ENCODE results near the gene BCAS3. TPM values are rescaled to one million over a fixed set of nuclear protein-coding genes. Genes with fewer than 3 reads are reported as not detected.

Gene BCAS3
- total RNA-seq, 6 experiments from 2014 or later = 9.2 to 22.1 (median 14.2) TPM

- intact Hi-C loops (cut with DNase I) = no loop called here
- TF ChIP-seq CTCF (IDR thresholded peaks at IDR 0.05) = no peak
- no peak for TF ChIP-seq POLR2A (IDR thresholded peaks at IDR 0.05)
- no peaks in the 10 kb centered on the region for H3K36me3 ChIP-seq
- no peak overlapping the region for H3K27ac ChIP-seq
- H3K4me3 ChIP-seq = no peak overlapping the region
- H3K27me3 ChIP-seq = no peaks in the 10 kb centered on the region
- WGBS (ENCODE audit: insufficient coverage, low coverage, low lambda C conversion rate, missing lambda C conversion rate) = 88% methylated on average over 2 of the region's 2 CpGs
- DNase-seq = no peak
- H3K4me1 ChIP-seq = no peaks in the 10 kb centered on the region
- no peak for ATAC-seq
- no peaks in the 10 kb centered on the region for H3K9me3 ChIP-seq
These were observed 524.9 kb downstream of the BCAS3 start for GRCh38 chr17:61202564-61202963.

- 56% methylated on average over 5 of the region's 7 CpGs for WGBS (ENCODE audit: insufficient coverage, low coverage, low lambda C conversion rate, missing lambda C conversion rate)
- H3K27ac ChIP-seq = peak overlapping the region in 1 of 3 donors; percentile 2
- no peaks in the 10 kb centered on the region for H3K9me3 ChIP-seq
- H3K4me1 ChIP-seq = peaks cover 0 to 5% (median 0%) of the 10 kb centered on the region in 4 donors
- no peak for DNase-seq
- H3K27me3 ChIP-seq = no peaks in the 10 kb centered on the region
- ATAC-seq = no peak
- no peak overlapping the region for H3K4me3 ChIP-seq
- TF ChIP-seq CTCF (IDR thresholded peaks at IDR 0.05) = no peak
- TF ChIP-seq POLR2A (IDR thresholded peaks at IDR 0.05) = no peak
- no peaks in the 10 kb centered on the region for H3K36me3 ChIP-seq
- intact Hi-C loops (cut with DNase I) = no loop called here
These were observed 526.0 kb downstream of the BCAS3 start for GRCh38 chr17:61203671-61204131.

GRCh38 chr17:61204456-61204855 lies 526.8 kb downstream of the BCAS3 start:
- no peaks in the 10 kb centered on the region for H3K36me3 ChIP-seq
- no peak for ATAC-seq
- intact Hi-C loops (cut with DNase I) = no loop called here
- WGBS (ENCODE audit: insufficient coverage, low coverage, low lambda C conversion rate, missing lambda C conversion rate) = 90% methylated on average over 5 of the region's 5 CpGs
- TF ChIP-seq POLR2A (IDR thresholded peaks at IDR 0.05) (no peak), CTCF (IDR thresholded peaks at IDR 0.05) (no peak)
- DNase-seq = no peak
- no peaks in the 10 kb centered on the region for H3K27me3 ChIP-seq
- H3K27ac ChIP-seq = no peak overlapping the region
- H3K4me1 ChIP-seq = peaks cover 0 to 5% (median 0%) of the 10 kb centered on the region in 4 donors
- no peak overlapping the region for H3K4me3 ChIP-seq
- H3K9me3 ChIP-seq = no peaks in the 10 kb centered on the region

GRCh38 chr17:61205401-61205800 lies 527.8 kb downstream of the BCAS3 start:
- intact Hi-C loops (cut with DNase I) = no loop called here
- TF ChIP-seq POLR2A (IDR thresholded peaks at IDR 0.05) (no peak), CTCF (IDR thresholded peaks at IDR 0.05) (no peak)
- no peak for ATAC-seq
- Histone ChIP-seq H3K27ac (no peak overlapping the region), H3K36me3 (no peaks in the 10 kb centered on the region), H3K27me3 (no peaks in the 10 kb centered on the region), H3K4me1 (peaks cover 0 to 5% (median 0%) of the 10 kb centered on the region in 4 donors), H3K9me3 (no peaks in the 10 kb centered on the region), H3K4me3 (no peak overlapping the region)
- WGBS (ENCODE audit: insufficient coverage, low coverage, low lambda C conversion rate, missing lambda C conversion rate) = 80% methylated on average over 2 of the region's 3 CpGs
- no peak for DNase-seq

GRCh38 chr17:61205931-61206330 lies 528.3 kb downstream of the BCAS3 start:
- intact Hi-C loops (cut with DNase I) = no loop called here
- TF ChIP-seq CTCF (IDR thresholded peaks at IDR 0.05) = no peak
- no peak for TF ChIP-seq POLR2A (IDR thresholded peaks at IDR 0.05)
- ATAC-seq = no peak

More at GRCh38 chr17:61205931-61206330, 528.3 kb downstream of the BCAS3 start:
- Histone ChIP-seq H3K27ac (no peak overlapping the region), H3K27me3 (no peaks in the 10 kb centered on the region), H3K9me3 (no peaks in the 10 kb centered on the region), H3K4me3 (no peak overlapping the region), H3K36me3 (no peaks in the 10 kb centered on the region), H3K4me1 (peaks cover 0 to 5% (median 0%) of the 10 kb centered on the region in 4 donors)
- 94% methylated on average over 4 of the region's 4 CpGs for WGBS (ENCODE audit: insufficient coverage, low coverage, low lambda C conversion rate, missing lambda C conversion rate)
- no peak for DNase-seq
